Pancreas (tissue), 10 donors: ENCODE data around the gene ONECUT2. TPM values are rescaled to one million over a fixed set of nuclear protein-coding genes. Genes with fewer than 3 reads are reported as not detected.

ENCODE experiments used
- ATAC-seq, 4 donors: fragments of 200-7000 bp; cut with Tn5 transposase; one replicate each; pipeline versions ENCODE4 v1.8.0 to v1.9.1; 2020; ENCODE audit warnings: mild to moderate bottlenecking in 4 of 4, moderate library complexity in 4 of 4
- DNase-seq, 6 donors: peaks; one replicate each; pipeline ENCODE4 v3.0.0-alpha.2; 2020
- FAIRE-seq: peaks from 2 replicates; lab custom pipeline; 2012; peaks lifted over from hg19 to GRCh38; lab: Jason Lieb, UNC
- H3K27ac ChIP-seq, 4 donors: fragments of 200-600 bp; sonication (generic); 1 replicate in 3 of 4; 2 replicates in 1 of 4; pipeline versions ENCODE4 v1.5.0 to v1.8.0; 2020
- H3K27me3 ChIP-seq, 4 donors: fragments of 200-600 bp; one replicate each; pipeline ENCODE4 v1.8.0; 2021
- H3K36me3 ChIP-seq, 3 donors: fragments of 200-600 bp; sonication (generic) in 1 of 3; one replicate each; pipeline versions ENCODE4 v1.5.0 to v1.8.0; 2020 to 2021
- H3K4me1 ChIP-seq, 3 donors: fragments of 200-600 bp; one replicate each; pipeline ENCODE4 v1.8.0; 2021
- H3K4me3 ChIP-seq, 4 donors: fragments of 200-600 bp; sonication (generic) in 2 of 4; one replicate each; pipeline versions ENCODE4 v1.5.0 to v1.8.0; 2020 to 2021
- H3K9me3 ChIP-seq, 4 donors: fragments of 200-600 bp; one replicate each; pipeline ENCODE4 v1.8.0; 2021
- WGBS, 2 donors: extraction: QIAGEN DNeasy Blood & Tissue Kit; methylation state at CpG; one replicate each; pipeline ENCODE4 v1.1.7; 2013; 5-methylcytosine and 5-hydroxymethylcytosine counted together
- intact Hi-C, 3 donors: fragments of 100-400 bp; cut with DNase I; formaldehyde crosslinking; loops; one replicate each; pipeline versions ENCODE4 v1.11.1 to v1.14.2; 2022
- polyA plus RNA-seq, 2 donors: library from polyadenylated mRNA; stranded (reverse); fragments of 200-250 nt; gene quantifications; one replicate each; pipeline ENCODE4 v1.2.3, GENCODE V29; 2013
- total RNA-seq, 6 donors: library from RNA; stranded (reverse); fragmentation: NEBNext Ultra II Directional in 4 of 6; extraction: Animal tissue kit (Norgen Biotek cat#: 25700) in 4 of 6; gene quantifications; one replicate each; pipeline versions ENCODE4 v1.2.1 to v1.2.4, GENCODE V29; 2021 to 2023
- TF ChIP-seq, protein P1 (sequence below), 4 donors: fragments of 200-600 bp; sonication (generic) in 3 of 4; IDR thresholded peaks; one replicate each; pipeline versions ENCODE4 v1.5.0 to v1.8.0; 2021; ENCODE audit warnings: antibody characterized with exemption in 4 of 4
- donor health status: healthy with polysubstance abuse.
- donor health status: DM: no; HTN: no; CAD: no; lungs with moderate emphysema.
- donor health status: DM: no; HTN: no; CAD: no.
- donor health status: control.
- donor health status: control.
- donor health status: Bipolar disorder and iron deficiency.
- donor health status: DM: yes; HTN: yes; CAD: no.
- donor health status: DM: no; HTN: no; CAD: no.
- donor health status: DM: no; HTN: no; CAD: no.
- donor health status: DM: yes; HTN: yes; CAD: no.

Gene ONECUT2
- total and polyA plus RNA-seq, 8 donors = 1.4 to 9.7 (median 5.4) TPM

DNA sequence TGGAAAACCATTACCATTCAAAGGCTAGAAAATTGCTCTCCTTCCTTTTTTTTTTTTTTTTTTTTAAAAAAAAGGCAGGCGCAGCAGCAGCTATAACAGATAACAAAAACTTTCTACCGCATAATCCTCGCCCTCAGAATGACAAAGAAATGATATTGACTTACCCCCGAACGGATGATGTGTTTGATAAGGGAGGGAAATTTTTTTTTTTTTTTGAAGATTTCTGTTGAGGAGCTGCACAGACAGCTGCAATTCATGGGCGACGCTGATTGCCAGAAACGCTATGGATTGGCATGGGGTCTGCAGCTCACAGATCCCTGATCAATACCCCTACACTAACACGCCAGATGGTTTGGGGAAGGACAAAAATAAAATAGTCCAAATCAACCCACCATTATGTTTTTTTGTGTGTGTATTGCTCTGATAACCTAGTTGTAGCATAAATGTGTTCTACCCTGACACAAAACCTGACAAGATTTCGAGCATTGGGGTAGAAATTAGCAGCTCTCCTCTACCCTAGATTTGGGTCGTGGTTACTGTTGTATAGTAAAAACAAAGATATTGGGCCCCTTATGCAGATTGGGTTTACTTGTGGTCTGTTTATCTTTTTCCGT is 3.6 kb upstream of the ONECUT2 start:
- Histone ChIP-seq H3K27ac (no peak overlapping the region), H3K9me3 (no peaks in the 10 kb centered on the region), H3K4me3 (no peak overlapping the region), H3K4me1 (no peaks in the 10 kb centered on the region), H3K36me3 (no peaks in the 10 kb centered on the region), H3K27me3 (peaks cover 7 to 66% (median 23%) of the 10 kb centered on the region in 4 donors)
- 15 to 16% methylated on average over 12 of the region's 12 CpGs for WGBS, 2 donors
- ATAC-seq (no peak), DNase-seq (no peak), FAIRE-seq (no peak)
- intact Hi-C loops = no loop called here
- TF ChIP-seq, protein P1, sequence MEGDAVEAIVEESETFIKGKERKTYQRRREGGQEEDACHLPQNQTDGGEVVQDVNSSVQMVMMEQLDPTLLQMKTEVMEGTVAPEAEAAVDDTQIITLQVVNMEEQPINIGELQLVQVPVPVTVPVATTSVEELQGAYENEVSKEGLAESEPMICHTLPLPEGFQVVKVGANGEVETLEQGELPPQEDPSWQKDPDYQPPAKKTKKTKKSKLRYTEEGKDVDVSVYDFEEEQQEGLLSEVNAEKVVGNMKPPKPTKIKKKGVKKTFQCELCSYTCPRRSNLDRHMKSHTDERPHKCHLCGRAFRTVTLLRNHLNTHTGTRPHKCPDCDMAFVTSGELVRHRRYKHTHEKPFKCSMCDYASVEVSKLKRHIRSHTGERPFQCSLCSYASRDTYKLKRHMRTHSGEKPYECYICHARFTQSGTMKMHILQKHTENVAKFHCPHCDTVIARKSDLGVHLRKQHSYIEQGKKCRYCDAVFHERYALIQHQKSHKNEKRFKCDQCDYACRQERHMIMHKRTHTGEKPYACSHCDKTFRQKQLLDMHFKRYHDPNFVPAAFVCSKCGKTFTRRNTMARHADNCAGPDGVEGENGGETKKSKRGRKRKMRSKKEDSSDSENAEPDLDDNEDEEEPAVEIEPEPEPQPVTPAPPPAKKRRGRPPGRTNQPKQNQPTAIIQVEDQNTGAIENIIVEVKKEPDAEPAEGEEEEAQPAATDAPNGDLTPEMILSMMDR (IDR thresholded peaks at IDR 0.05) = no peak

DNA sequence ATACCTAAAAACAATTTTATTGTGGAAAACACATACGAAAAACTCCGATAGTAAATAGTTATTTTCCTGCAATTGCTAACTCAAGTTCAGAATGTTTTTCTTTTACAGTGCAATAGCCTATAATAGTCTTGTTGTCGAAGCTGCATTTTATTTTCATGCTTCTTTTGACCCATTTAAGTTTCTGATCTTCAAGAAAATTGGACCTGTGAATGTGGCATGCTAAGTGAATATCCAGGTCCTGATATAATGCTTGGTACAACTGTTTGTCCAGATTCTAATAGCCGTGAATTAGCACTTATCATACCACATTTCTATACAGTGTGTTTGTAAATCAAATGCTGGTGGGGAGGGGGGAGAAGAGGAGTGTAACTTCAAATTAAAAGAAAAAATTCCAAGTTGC is 3.0 kb upstream of the ONECUT2 start:
- TF ChIP-seq, protein P1 (IDR thresholded peaks at IDR 0.05) = no peak
- FAIRE-seq (no peak), ATAC-seq (no peak), DNase-seq (no peak)
- Histone ChIP-seq H3K27me3 (peaks cover 7 to 71% (median 23%) of the 10 kb centered on the region in 4 donors), H3K36me3 (no peaks in the 10 kb centered on the region), H3K4me1 (no peaks in the 10 kb centered on the region), H3K9me3 (no peaks in the 10 kb centered on the region), H3K4me3 (no peak overlapping the region), H3K27ac (no peak overlapping the region)
- intact Hi-C loops = no loop called here
- 23 to 46% methylated on average over 4 of the region's 4 CpGs for WGBS, 2 donors

DNA sequence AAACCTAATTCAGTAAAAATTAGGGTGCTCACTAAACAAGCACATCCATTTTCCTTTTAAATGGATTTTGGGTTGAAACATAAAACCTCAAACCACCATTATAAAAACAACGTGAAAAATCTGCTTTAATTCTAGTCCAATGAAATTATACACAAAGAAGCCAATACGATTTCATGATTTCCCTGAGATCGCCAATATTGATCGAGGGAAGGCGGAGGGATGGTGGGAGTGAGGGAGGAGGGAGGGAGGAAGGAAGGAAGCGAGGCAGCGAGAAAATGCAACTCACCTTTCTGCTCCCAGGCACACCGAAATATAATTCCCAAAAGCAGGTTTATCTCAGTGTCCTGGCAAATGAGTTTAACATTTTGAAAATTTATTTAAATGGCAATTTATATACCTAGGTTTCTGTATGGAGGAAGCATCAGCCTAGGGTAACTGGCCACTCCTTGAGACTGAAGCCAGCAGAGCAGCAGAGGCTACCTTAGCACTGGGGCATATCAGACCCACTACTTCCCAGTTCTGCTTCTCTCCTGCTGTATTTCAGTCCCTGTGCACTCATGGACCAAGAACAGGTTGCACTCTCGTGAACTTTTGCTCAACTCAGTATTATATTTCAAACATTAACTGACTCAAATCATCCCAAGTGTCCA is 2.3 kb upstream of the ONECUT2 start:
- Histone ChIP-seq H3K27ac (no peak overlapping the region), H3K4me1 (no peaks in the 10 kb centered on the region), H3K27me3 (peaks cover 4 to 65% (median 19%) of the 10 kb centered on the region in 4 donors), H3K36me3 (no peaks in the 10 kb centered on the region), H3K4me3 (no peak overlapping the region), H3K9me3 (no peaks in the 10 kb centered on the region)
- TF ChIP-seq, protein P1 (IDR thresholded peaks at IDR 0.05) = no peak
- no peak for ATAC-seq
- no peak for DNase-seq
- 8 to 10% methylated on average over 9 of the region's 9 CpGs for WGBS, 2 donors
- no peak for FAIRE-seq
- intact Hi-C loops = no loop called here

DNA sequence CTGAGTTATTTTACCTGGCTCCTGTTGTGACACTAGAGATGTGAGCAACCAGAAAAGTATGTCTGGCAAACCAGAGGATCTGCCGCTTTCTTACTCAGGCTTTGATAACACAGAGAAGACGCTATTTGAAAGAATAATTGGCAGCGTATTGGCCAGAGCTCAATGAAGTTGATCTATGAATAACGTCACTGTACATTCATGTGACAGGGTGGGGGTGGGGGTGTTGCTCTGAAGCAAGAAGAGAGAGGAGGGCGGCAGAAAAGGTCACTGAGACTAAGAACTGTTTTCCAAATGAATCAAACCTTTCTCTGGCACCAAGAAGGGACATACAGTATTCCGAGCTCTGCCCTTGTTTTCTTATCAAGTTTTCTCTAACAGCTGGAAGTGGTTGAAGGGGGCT is 1.7 kb upstream of the ONECUT2 start:
- Histone ChIP-seq H3K9me3 (no peaks in the 10 kb centered on the region), H3K4me1 (peaks cover 0 to 6% (median 0%) of the 10 kb centered on the region in 3 donors), H3K27me3 (peaks cover 2 to 64% (median 16%) of the 10 kb centered on the region in 4 donors), H3K36me3 (no peaks in the 10 kb centered on the region), H3K4me3 (peak overlapping the region in 2 of 4 donors; percentile 6 to 22), H3K27ac (no peak overlapping the region)
- FAIRE-seq (no peak), DNase-seq (no peak), ATAC-seq (no peak)
- intact Hi-C loops = no loop called here
- 6 to 8% methylated on average over 6 of the region's 6 CpGs for WGBS, 2 donors
- TF ChIP-seq, protein P1 (IDR thresholded peaks at IDR 0.05) = no peak
